ENCODE results near the gene YWHAB. TPM values are rescaled to one million over a fixed set of nuclear protein-coding genes. Genes with fewer than 3 reads are reported as not detected.
A peak's percentile ranks its signal among the peaks of the same experiment; 100 is the strongest.
"Not testable (repeated sequence)": the region's sequence is repeated elsewhere in the genome, so short reads cannot be mapped to it uniquely, and the experiment has no call there.

The YWHAB gene
- total RNA-seq, 1 experiment from 2014 or later, result 139 TPM

DNA sequence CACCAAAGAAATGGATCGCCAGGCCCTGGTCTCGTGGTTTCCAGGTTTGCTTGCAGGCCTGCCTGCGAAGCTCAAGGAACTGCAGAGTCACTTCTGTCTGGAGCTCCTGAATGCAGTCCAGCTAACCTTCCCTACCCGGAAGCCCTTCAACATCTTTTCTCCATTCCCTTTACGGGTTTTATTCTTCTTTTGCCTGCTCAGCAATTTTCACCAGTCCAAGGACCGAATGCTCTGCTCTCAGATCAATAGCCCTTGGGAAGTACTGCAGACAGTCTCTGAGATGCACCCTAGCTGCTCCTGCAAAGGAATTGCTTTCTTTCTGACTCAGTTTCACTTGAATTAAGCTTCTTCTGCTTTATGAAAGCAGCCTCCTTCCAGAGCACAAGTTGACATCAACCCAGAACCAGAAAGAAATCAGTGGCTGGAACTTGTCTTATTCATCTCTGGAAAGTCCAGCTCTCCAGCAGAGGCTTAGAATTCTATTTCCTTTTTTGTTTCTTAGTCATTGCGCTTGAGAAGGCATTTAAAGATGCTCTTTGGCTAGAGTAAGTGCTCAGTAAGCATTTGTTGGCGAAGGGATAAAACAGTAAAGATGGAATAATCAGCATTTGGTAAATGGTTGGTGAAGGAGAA, 18.7 kb upstream of the YWHAB start:
- DNase-seq (ENCODE audit: low read depth), result no peak

GRCh38 chr20:44869471-44869870, 16.0 kb upstream of the YWHAB start:
- no peak for DNase-seq (ENCODE audit: low read depth)

DNA sequence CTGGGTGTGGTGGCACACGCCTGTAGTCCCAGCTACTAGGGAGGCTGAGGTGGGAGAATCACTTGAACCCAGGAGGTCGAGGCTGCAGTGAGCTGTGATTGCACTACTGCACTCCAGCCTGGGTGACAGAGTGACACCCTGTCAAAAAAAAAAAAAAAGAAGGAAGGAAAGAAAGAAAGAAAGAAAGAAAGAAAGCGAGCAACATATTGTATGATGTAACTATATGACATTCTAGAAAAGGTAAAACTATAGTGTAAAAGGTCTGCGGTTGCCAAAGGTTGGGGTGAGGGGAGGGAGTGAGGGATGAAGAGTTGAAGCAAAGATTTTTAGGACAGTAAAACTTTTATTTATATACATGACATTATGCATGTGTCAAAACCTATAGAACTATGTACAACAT, 3.1 kb upstream of the YWHAB start:
- not testable (repeated sequence) for DNase-seq (ENCODE audit: low read depth)

GRCh38 chr20:44883214-44883902, 2.1 kb upstream of the YWHAB start:
- no peak for DNase-seq (ENCODE audit: low read depth)

GRCh38 chr20:44884907-44885391, 556 bp upstream of the YWHAB start:
- DNase-seq (ENCODE audit: low read depth), result no peak

DNA sequence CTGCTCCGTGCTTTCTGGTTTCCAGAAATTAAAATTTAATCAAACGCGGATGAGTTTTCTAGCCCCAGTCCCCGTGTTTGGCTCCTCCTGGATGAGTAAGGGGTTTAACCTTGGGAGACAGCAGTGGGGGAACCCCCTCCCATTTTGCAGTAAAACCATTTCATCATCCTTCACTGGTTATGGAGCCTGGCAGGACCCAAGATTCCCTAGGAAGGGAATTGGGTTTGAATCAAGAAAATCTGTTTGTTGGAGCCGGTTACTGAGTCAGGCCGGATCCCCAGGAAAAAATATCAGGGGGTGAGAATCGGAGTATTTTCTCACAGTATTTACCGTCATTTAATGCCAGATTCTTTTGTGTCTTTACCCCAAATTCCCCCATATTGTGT, 754 bp downstream of the YWHAB start:
- peak; percentile 5 for DNase-seq (ENCODE audit: low read depth)

DNA sequence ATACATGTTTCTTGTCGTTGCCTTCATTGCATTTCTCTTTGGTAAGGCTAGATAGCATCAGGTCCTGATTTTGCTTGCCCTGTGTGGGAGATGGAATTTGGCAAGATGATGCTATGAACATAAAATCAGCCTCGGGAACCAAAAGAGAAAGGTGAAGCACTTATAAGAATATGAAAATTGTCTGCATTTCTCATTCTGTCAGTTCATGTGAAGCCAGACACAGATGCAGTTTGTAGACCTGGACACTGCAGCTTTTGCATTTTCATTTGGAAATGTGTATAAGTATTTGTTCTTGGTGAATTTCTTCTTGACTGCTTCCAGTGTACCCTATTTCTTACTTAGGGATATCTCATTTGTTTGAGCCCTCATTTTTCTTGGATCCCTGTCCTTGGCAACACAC, 1.3 kb downstream of the YWHAB start:
- DNase-seq (ENCODE audit: low read depth), result no peak

GRCh38 chr20:44887466-44887865, 2.0 kb downstream of the YWHAB start:
- DNase-seq (ENCODE audit: low read depth), result no peak

DNA sequence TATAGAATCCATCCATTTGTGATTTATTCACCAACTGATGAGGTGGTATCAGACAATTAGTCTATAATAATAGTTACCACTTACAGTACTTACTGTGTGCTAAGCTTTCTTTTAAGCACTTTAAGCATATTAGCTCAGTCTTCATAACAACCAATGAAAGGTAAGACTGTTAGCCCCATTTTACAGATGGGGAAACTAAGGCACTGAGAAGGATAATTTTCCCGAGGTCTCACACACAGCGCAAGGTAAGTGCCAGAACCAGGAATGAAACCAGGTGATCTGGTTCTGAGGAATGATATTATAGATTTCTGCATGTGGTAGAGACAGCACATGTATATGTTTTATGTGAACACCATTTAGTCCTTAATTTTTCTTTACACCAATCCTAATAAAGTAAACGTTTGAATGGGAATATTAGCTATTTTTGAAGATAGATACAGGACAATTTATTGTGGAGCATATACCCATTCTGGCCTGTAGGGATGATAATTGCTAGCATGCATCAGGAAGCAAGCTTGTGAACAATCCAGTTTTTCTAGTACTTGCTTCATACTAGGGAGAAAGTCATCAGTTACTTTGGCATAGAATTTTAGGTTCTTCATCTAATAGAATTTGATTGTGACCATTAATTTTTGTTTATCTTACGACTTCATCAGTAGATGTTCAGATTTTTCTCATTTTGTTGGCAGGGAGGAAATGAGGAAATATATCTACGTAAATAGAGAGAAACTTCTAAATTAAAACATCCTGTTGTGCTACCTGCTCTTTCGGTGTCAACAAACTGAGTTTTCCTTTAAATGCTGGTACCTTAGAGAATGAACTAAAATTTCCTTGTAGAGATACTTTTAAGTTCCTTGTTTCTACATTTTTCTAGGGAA, 3.0 kb downstream of the YWHAB start:
- DNase-seq (ENCODE audit: low read depth), result no peak

GRCh38 chr20:44891826-44892225, 6.3 kb downstream of the YWHAB start:
- DNase-seq (ENCODE audit: low read depth), result no peak

DNA sequence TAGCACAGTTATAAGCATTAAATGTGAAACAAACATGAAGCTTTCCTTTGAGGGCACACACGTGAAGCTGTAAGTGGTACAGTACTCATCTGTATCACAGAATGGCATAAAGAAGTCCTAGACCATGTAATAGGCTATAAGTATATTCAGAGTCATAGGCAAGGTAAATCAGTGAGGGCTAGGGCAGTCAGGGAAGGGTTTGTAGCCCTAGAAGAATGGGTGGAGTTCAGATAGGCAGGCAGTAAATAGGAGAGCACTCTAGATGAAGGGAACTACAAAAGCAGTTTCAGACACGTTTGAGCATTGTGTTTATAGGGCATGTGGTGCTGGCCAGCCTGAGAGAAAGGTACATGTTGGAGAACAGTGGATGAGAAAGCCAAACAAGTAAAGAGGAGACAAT, 9.5 kb downstream of the YWHAB start:
- DNase-seq (ENCODE audit: low read depth), result no peak

DNA sequence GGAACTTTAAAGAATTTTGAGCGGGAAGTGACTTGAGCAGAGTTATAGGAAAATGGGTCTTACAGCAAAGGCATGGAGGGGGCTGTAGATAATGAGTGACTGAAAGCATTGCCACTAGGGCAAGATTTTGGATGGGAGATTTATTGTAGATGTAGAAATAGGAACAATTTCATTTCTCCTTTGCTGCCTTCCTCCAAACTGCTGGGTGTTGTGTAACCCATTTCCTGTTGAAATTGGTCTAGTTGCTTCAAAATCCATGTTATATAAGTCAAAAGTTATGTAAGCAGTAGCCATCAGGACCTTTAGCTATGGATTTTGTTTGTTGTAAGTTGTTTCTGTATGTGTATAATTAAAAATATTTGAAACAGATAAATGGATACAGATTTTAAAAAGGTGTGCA, 11.1 kb downstream of the YWHAB start:
- DNase-seq (ENCODE audit: low read depth), result no peak

GRCh38 chr20:44897133-44897532, 11.6 kb downstream of the YWHAB start:
- no peak for DNase-seq (ENCODE audit: low read depth)

GRCh38 chr20:44900231-44900854, 14.8 kb downstream of the YWHAB start:
- DNase-seq (ENCODE audit: low read depth), result no peak

- DNase-seq (ENCODE audit: low read depth), result peak; percentile 45
Observed at GRCh38 chr20:44901974-44902373, 16.5 kb downstream of the YWHAB start.

DNA sequence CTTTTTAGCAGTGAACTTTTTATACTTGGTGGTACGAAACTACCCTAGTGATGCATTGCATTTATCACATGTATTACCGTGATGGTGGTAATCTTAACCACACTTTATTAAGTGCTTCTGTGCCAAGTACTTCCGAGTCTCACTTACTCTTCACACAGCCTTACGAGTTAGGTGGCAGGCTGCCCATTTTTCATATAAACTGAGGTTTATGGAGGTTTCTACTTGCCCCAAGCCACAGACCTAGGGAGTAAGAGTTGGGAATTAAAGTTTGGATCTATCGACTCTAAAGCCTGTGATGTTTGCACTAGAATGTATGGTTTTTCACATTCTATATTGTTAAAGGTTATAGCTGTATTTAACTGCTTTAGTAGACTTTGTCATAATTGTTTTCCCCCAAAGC, 18.9 kb downstream of the YWHAB start:
- no peak for DNase-seq (ENCODE audit: low read depth)

GRCh38 chr20:44908987-44909871, 23.7 kb downstream of the YWHAB start:
- no peak for DNase-seq (ENCODE audit: low read depth)

GRCh38 chr20:44909872-44910689, 24.6 kb downstream of the YWHAB start, which contains the start of gene PABPC1L:
Gene PABPC1L (plus strand): TSS chr20:44910060. CDS start chr20:44910144, 84 bp downstream.
- peak; percentile 49 for DNase-seq (ENCODE audit: low read depth)

GRCh38 chr20:44910690-44911262, 25.3 kb downstream of the YWHAB start:
- DNase-seq (ENCODE audit: low read depth), result no peak

All from HT1080 (cell line).